ENCODE measurements around the gene SHQ1. TPM values are rescaled to one million over a fixed set of nuclear protein-coding genes. Genes with fewer than 3 reads are reported as not detected.

SHQ1 gene
- total RNA-seq, 3 donors from 2014 or later (not counting 1 experiment from before 2014, with no cell fraction given), result 16.3 to 36.7 (median 35.9) TPM

DNA sequence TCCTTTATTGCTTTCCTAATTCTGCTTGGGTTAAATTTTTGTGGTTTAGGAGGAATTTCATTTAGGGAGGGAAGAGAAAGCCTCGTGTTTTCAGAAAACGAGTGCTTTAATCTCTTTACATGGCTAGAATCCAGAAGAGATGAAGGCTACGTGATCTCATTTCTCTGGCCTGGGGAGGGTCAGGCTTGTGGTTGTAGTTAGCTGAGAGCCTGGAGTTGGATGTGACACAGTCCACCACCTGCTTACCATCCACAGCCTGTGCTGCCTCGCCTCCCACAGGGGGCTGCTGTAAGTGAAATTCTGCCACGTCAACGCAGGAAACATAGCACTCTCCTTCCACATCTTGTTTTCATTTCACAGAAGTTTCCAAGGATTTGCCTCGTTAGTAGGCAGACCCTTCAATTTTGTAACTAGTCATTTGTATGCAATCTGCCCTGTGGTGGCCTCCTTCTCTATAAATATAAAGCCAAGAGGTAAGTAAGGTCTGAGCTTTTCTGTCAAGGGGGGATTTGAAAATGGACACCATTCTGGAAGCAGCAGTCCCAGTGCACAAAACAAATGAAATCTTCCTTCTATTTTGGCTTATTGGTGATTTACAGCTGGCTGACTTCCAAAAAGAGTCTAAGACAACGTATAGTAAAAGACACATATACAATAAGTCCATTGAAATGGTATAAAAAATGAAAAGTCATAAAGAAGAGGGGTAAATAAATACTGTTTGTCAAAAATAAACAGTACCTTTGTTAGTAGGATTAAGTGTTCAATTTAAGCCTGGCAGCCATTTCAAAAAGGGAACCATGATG, 43.0 kb upstream of the SHQ1 start:
- Histone ChIP-seq H3K9me3 (ENCODE audit: control insufficient read depth, insufficient read depth, low read length) (no peaks in the 10 kb centered on the region), H3K27me3 (ENCODE audit: control insufficient read depth, insufficient read depth, low read length) (peaks cover 11% of the 10 kb centered on the region), H3K27ac (ENCODE audit: low read length) (no peak overlapping the region), H3K36me3 (ENCODE audit: control insufficient read depth, insufficient read depth, low read length) (no peaks in the 10 kb centered on the region), H3K4me3 (ENCODE audit: low read length) (no peak overlapping the region), H3K4me1 (ENCODE audit: control insufficient read depth, insufficient read depth, low read length) (peaks cover 3% of the 10 kb centered on the region)
- H3K27ac Mint-ChIP-seq, result no peak overlapping the region
- H3K27me3 Mint-ChIP-seq (ENCODE audit: low read depth in 2 of 2), result peaks cover 35 to 63% of the 10 kb centered on the region in 2 donors
- no peak for DNase-seq
- intact Hi-C loops (cut with micrococcal nuclease), result no loop called here
- no peaks in the 10 kb centered on the region for H3K9me3 Mint-ChIP-seq
- no peak for ATAC-seq
- no peak overlapping the region for H3K4me3 Mint-ChIP-seq
- TF ChIP-seq, protein P1, sequence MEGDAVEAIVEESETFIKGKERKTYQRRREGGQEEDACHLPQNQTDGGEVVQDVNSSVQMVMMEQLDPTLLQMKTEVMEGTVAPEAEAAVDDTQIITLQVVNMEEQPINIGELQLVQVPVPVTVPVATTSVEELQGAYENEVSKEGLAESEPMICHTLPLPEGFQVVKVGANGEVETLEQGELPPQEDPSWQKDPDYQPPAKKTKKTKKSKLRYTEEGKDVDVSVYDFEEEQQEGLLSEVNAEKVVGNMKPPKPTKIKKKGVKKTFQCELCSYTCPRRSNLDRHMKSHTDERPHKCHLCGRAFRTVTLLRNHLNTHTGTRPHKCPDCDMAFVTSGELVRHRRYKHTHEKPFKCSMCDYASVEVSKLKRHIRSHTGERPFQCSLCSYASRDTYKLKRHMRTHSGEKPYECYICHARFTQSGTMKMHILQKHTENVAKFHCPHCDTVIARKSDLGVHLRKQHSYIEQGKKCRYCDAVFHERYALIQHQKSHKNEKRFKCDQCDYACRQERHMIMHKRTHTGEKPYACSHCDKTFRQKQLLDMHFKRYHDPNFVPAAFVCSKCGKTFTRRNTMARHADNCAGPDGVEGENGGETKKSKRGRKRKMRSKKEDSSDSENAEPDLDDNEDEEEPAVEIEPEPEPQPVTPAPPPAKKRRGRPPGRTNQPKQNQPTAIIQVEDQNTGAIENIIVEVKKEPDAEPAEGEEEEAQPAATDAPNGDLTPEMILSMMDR (IDR thresholded peaks at IDR 0.05), result no peak
- H3K4me1 Mint-ChIP-seq, result peaks cover 0 to 5% of the 10 kb centered on the region in 2 donors
- no peaks in the 10 kb centered on the region for H3K36me3 Mint-ChIP-seq
- WGBS (ENCODE audit: insufficient coverage), result 61% methylated on average over 7 of the region's 8 CpGs

DNA sequence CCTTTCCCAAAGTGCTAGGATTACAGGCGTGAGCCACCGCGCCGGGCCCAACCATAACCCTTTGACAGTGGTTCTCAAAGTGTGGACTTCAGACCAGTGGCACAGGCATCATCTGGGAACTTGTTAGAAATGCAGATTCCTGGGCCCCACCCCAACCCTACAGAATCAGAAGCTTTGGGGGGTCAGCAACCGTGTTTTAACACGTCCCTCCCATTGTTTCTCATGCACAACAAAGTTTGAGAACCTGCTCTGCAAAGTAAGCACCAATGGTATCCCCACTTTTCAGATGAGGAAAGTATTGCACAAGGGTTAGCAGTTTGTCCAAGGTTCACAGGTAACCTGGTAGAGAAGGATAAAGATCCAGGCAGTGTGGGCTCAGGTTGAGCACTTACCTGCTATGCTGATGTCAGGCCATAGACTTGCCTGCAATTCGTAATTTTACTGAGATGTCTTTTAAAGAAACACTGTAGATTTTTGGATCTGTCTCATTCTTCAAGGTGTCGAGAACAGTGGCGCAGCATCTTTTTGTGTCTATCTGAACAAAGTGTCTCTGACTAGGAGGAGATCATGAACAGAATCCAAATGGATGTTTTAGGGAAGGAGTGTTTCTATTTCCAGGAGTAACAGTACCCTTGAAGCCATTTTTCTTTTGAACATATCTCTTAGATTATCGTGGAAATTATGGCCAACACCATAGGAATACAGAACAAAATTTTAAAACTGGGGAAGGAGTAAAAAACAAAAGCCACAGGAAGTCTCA, 42.1 kb upstream of the SHQ1 start:
- Histone ChIP-seq H3K4me1 (ENCODE audit: control insufficient read depth, insufficient read depth, low read length) (peaks cover 3% of the 10 kb centered on the region), H3K4me3 (ENCODE audit: low read length) (no peak overlapping the region), H3K27ac (ENCODE audit: low read length) (no peak overlapping the region), H3K36me3 (ENCODE audit: control insufficient read depth, insufficient read depth, low read length) (no peaks in the 10 kb centered on the region), H3K9me3 (ENCODE audit: control insufficient read depth, insufficient read depth, low read length) (no peaks in the 10 kb centered on the region), H3K27me3 (ENCODE audit: control insufficient read depth, insufficient read depth, low read length) (peaks cover 11% of the 10 kb centered on the region)
- intact Hi-C loops (cut with micrococcal nuclease), result no loop called here
- no peak for ATAC-seq
- DNase-seq, result no peak
- WGBS (ENCODE audit: insufficient coverage), result 94% methylated on average over 10 of the region's 10 CpGs
- H3K4me1 Mint-ChIP-seq, result peaks cover 0 to 5% of the 10 kb centered on the region in 2 donors
- H3K27ac Mint-ChIP-seq, result no peak overlapping the region
- no peaks in the 10 kb centered on the region for H3K9me3 Mint-ChIP-seq
- peaks cover 38 to 70% of the 10 kb centered on the region in 2 donors for H3K27me3 Mint-ChIP-seq (ENCODE audit: low read depth in 2 of 2)
- no peak overlapping the region for H3K4me3 Mint-ChIP-seq
- TF ChIP-seq, protein P1 (IDR thresholded peaks at IDR 0.05), result no peak
- no peaks in the 10 kb centered on the region for H3K36me3 Mint-ChIP-seq

DNA sequence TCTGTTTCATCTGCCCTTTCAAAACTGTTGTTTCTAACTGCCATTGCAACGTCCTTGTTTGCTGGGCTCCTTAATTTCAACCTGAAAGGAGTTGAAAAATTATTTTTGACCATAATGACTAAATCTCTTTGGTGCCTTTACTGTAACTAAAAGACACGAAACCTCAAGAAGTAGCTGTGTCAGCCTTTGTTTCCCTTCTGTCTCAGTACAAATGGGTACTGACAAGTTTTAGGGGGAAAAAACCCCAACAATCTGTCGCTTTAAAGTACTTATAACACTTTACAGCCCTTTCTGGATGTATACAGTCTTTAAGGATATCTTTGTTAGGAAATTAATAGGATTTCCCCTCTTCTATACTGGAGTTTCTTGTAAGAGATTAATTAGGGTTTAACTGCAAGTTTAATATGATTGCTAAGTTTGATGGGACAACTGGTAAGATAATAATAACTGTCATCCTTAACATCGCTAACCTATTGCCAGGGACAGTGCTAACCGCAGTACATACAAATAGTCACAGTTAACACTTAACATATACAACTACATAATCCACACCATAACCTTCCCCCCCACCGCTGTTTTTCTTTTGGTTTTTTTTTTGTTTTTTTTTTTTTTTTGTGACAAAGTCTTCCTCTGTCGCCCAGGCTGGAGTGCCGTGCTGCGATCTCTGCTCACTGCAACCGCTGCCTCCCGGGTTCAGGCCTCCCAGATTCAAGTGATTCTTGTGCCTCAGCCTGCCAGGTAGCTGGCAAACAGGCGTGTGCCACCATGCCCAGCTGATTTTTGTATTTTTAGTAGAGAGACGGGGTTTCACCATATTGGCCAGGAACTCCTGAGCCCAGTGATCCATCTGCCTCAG, 41.3 kb upstream of the SHQ1 start:
- WGBS (ENCODE audit: insufficient coverage), result 84% methylated on average over 11 of the region's 13 CpGs

More for the DNA sequence above, 41.3 kb upstream of the SHQ1 start:
- DNase-seq (no peak), ATAC-seq (no peak)
- no peak overlapping the region for H3K27ac Mint-ChIP-seq
- H3K36me3 Mint-ChIP-seq, result no peaks in the 10 kb centered on the region
- Histone ChIP-seq H3K27ac (ENCODE audit: low read length) (no peak overlapping the region), H3K4me1 (ENCODE audit: control insufficient read depth, insufficient read depth, low read length) (peaks cover 3% of the 10 kb centered on the region), H3K9me3 (ENCODE audit: control insufficient read depth, insufficient read depth, low read length) (no peaks in the 10 kb centered on the region), H3K27me3 (ENCODE audit: control insufficient read depth, insufficient read depth, low read length) (peaks cover 11% of the 10 kb centered on the region), H3K36me3 (ENCODE audit: control insufficient read depth, insufficient read depth, low read length) (no peaks in the 10 kb centered on the region), H3K4me3 (ENCODE audit: low read length) (no peak overlapping the region)
- peaks cover 0 to 5% of the 10 kb centered on the region in 2 donors for H3K4me1 Mint-ChIP-seq
- intact Hi-C loops (cut with micrococcal nuclease), result no loop called here
- TF ChIP-seq, protein P1 (IDR thresholded peaks at IDR 0.05), result no peak
- no peaks in the 10 kb centered on the region for H3K9me3 Mint-ChIP-seq
- H3K4me3 Mint-ChIP-seq, result no peak overlapping the region
- H3K27me3 Mint-ChIP-seq (ENCODE audit: low read depth in 2 of 2), result peaks cover 38 to 78% of the 10 kb centered on the region in 2 donors

Measured in natural killer cell (primary cell).